Measurements from ENCODE around the gene ADGRV1.

DNA sequence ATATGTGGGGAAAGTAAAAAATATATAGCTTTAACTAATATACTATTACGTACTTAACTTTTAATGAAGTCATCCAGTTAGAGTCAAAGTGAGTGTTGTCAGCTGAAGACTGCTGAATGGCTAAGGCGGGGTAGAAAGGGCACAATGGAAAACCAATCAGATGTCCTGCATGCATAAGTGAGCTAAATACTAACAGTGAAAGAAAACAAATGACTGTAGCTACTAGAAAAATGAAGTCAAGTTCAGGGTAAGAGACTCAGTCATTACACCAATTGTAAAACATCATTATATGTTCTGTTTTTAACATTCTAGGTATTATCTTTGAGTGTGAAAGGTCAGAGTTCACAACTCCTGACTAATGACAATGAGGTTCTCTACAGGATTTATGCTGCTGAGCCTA, 295.2 kb downstream of the ADGRV1 start:
- no peak for TF ChIP-seq TEAD4 (IDR thresholded peaks at IDR 0.05)
- TF ChIP-seq EP300 (IDR thresholded peaks at IDR 0.05; ENCODE audit: borderline replicate concordance), result no peak
